ENCODE data around the gene KPNB1. TPM values are rescaled to one million over a fixed set of nuclear protein-coding genes. Genes with fewer than 3 reads are reported as not detected.

Gene KPNB1
- total and polyA plus RNA-seq, 10 of the 15 experiments (the other 5 are each of a cell fraction or from before 2014, with no cell fraction given): 67.8 to 525 (median 246) TPM

GRCh38 chr17:47693731-47694580, 44.2 kb downstream of the KPNB1 start, which contains the start of gene TBKBP1 (continued):
- TF ChIP-seq REST (IDR thresholded peaks at IDR 0.05; ENCODE audit: low read depth, low read length) (no peak), RUNX3 (IDR thresholded peaks at IDR 0.05; ENCODE audit: low read length) (peak; percentile 43), USF1 (IDR thresholded peaks at IDR 0.05; ENCODE audit: borderline replicate concordance, extremely low read length, insufficient read depth, low read depth, low read length) (no peak), CTCF (IDR thresholded peaks at IDR 0.05 in 2 of 3, conservative IDR thresholded peaks at IDR 0.05 in 1 of 3; ENCODE audit: control insufficient read depth in 2 of 3, extremely low read depth in 1 of 3, insufficient read depth in 1 of 3, low read depth in 3 of 3, low read length in 3 of 3) (no peak), ZBED1 (IDR thresholded peaks at IDR 0.05; ENCODE audit: borderline replicate concordance) (no peak), NKRF (conservative IDR thresholded peaks at IDR 0.05) (peak; percentile 68), ZNF622 (IDR thresholded peaks at IDR 0.05) (no peak), DPF2 (IDR thresholded peaks at IDR 0.05) (peak; percentile 23; the same call in 1 of the 2 replicates), NR2C1 (IDR thresholded peaks at IDR 0.05) (no peak), GATAD2B (conservative IDR thresholded peaks at IDR 0.05; ENCODE audit: low read depth) (peak; percentile 16), CEBPB (IDR thresholded peaks at IDR 0.05; ENCODE audit: borderline replicate concordance in 1 of 2, low read depth in 2 of 2, low read length in 2 of 2) (no peak), SUPT20H (IDR thresholded peaks at IDR 0.05; ENCODE audit: borderline replicate concordance, control insufficient read depth, low read depth, low read length) (no peak), NFYA (IDR thresholded peaks at IDR 0.05; ENCODE audit: borderline replicate concordance, low read depth, low read length) (no peak), CHD4 (IDR thresholded peaks at IDR 0.05) (no peak), TCF3 (IDR thresholded peaks at IDR 0.05; ENCODE audit: borderline replicate concordance, insufficient read depth, low read depth, low read length) (no peak), IKZF1 (conservative IDR thresholded peaks at IDR 0.05) (peak; percentile 36; the same call in 1 of the 2 replicates), MXI1 (IDR thresholded peaks at IDR 0.05; ENCODE audit: low read depth, low read length) (0 out of 2 replicates have a peak, but pooled peaks have one; percentile 28), IRF3 (IDR thresholded peaks at IDR 0.05) (no peak), HCFC1 (IDR thresholded peaks at IDR 0.05; ENCODE audit: low read length) (no peak)

All from GM12878 (cell line).